AG09309 (cell line): ENCODE data around the gene PLPPR2.

ENCODE experiments used
- DNase-seq: peaks from one replicate; pipeline ENCODE4 v3.0.0-alpha.2; 2010; ENCODE audit warnings: low read depth
- H3K4me3 ChIP-seq: 2 replicates; pipeline ENCODE4 v1.5.1; 2011; ENCODE audit warnings: mild to moderate bottlenecking, low read depth, low read length, moderate library complexity; ENCODE audit not compliant: control insufficient read depth
- TF ChIP-seq, protein P1 (sequence below): IDR thresholded peaks from 2 replicates; pipeline ENCODE4 v1.5.1; 2011; ENCODE audit warnings: mild to moderate bottlenecking, low read depth, low read length, inconsistent platforms; ENCODE audit not compliant: insufficient read depth, control insufficient read depth; ENCODE audit errors: missing control alignments

The PLPPR2 gene

DNA sequence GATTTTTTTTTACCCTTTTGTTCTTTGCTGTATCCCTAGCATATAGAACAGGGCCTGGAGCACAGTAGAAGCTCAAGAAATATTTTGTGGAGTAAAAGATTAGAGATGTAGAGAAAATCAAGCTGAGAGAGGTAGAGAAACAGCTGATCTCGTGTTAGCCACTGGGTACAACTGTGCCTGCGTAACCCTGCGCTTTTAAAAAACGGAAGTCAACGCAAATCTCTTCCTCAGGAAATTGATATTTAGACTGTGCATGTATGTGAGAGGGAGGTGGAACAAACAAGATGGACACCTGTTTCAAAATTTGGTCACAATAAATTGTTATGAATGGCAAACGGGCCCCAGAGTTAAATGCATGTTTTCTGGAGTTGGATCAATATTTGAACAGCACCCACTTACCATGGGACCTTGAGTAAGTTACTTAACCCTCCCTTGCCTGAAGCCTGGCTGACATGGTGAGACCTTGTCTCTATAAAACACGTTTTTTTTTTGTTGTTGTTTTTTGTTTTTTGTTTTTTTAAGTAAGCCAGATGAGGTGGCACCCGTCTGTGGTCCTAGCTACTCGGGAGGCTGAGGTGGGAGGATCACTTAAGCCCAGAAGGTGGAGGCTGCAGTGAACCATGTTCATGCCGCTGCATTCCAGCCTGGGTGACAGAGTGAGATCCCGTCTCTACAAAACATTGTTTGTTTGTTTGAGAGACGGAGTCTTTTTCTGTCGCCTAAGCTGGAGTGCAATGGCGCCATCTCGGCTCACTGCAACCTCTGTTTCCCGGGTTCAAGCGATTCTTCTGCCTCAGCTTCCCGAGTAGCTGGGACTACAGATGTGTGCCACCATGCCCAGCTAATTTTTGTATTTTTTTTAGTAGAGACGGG lies 32.2 kb downstream of the PLPPR2 start:
- TF ChIP-seq, protein P1, sequence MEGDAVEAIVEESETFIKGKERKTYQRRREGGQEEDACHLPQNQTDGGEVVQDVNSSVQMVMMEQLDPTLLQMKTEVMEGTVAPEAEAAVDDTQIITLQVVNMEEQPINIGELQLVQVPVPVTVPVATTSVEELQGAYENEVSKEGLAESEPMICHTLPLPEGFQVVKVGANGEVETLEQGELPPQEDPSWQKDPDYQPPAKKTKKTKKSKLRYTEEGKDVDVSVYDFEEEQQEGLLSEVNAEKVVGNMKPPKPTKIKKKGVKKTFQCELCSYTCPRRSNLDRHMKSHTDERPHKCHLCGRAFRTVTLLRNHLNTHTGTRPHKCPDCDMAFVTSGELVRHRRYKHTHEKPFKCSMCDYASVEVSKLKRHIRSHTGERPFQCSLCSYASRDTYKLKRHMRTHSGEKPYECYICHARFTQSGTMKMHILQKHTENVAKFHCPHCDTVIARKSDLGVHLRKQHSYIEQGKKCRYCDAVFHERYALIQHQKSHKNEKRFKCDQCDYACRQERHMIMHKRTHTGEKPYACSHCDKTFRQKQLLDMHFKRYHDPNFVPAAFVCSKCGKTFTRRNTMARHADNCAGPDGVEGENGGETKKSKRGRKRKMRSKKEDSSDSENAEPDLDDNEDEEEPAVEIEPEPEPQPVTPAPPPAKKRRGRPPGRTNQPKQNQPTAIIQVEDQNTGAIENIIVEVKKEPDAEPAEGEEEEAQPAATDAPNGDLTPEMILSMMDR = no peak
- DNase-seq = no peak
- H3K4me3 ChIP-seq = no peak overlapping the region

DNA sequence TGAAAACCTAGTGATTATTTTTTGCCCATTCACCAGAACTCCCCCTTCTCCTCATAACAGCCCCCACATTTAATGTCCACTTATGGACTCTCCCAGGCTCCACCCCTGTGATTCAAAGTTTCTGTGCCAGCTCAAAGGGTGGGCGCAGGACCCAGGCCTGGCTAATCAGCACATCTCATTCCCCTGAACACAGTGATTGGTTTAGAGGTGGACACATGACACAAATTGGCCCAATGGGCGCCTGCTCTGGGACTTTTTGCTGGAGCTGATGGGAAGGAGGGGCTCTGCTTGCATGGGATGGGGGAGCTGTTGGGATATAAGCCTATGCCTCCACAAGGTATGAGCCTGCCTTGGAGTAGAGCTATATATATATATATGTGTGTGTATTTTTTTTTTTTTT lies 35.1 kb downstream of the PLPPR2 start:
- TF ChIP-seq, protein P1 = no peak
- no peak overlapping the region for H3K4me3 ChIP-seq
- no peak for DNase-seq

DNA sequence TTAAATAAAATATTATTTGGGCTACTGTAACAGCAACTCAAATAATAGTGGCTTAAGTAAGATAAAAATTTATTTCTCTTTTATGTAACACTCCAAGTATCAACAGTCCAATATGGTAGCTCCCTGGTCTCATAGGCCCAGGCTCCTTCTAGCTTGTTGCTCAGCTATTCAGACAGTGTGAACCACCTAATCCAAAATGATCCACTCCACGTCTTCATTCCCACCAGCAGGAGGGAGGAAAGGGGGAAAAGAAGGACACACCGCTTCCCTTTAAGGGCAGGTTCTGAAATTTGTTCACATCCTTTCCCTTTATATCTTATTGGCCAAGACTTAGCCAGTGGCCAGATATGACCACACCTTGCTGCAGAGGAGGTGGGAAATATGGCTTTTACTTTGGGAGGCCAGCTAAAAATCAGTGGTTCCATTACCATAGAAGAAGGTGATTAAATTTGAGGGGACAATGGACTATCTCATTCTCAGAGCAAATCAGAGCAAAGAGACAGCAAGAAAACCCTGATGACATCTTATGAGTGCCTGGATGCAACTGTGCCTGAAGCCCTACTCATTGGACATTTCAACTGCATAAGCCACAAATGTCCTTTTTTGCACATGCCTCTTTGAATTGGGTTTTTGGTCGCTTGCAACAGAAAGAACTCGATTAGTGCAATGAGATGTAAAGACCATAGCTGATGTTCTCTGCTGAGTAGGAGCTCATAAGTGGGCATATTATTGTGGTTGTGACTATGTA lies 35.9 kb downstream of the PLPPR2 start:
- TF ChIP-seq, protein P1 = no peak
- H3K4me3 ChIP-seq = no peak overlapping the region
- no peak for DNase-seq

DNA sequence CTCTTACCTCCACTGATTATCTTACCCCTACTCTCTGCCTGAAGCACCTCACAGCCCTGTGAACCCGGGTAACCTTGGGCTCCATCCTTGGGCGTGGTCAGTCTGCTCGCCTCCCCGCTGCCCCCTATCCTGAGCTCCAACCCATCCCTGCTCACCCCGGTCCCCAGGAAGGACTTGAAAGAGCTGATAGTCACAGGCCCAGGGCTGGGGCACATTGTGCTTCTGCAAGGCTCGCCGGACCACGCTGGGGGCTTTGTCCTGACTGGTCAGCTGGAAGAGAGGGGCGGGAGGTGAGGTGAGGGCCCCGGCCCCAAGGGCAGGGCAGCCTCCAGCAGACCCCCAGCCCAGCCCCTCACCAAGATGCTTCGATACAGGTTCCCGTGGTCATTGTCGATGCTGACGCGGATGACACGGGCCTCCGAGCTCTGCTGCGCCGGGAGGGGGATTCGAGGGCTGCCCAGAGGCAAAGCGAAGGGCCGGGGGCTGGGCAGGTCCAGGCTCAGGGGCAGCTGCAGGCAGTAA lies 41.9 kb downstream of the PLPPR2 start:
- TF ChIP-seq, protein P1 = no peak
- no peak for DNase-seq
- H3K4me3 ChIP-seq = no peak overlapping the region

DNA sequence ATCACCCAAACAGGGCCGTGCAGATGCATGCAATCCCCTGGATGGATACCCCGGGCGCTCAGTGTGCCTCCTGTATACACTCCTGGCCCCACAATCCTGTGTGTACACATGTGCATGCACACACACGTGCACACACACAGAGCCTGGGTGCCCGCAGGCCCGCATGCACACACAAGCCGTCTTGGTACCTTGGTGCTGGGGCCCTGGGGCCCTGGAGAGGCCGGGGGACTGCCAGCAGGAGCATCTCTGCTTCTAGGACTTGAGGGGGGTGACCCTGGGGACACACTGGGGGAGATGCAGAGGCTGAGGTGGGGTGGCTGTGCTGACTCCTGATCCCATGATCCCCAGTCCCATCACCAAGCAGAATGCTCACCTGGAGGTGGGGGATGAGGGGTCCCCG lies 44.4 kb downstream of the PLPPR2 start:
- H3K4me3 ChIP-seq = no peak overlapping the region
- no peak for DNase-seq
- TF ChIP-seq, protein P1 = no peak

DNA sequence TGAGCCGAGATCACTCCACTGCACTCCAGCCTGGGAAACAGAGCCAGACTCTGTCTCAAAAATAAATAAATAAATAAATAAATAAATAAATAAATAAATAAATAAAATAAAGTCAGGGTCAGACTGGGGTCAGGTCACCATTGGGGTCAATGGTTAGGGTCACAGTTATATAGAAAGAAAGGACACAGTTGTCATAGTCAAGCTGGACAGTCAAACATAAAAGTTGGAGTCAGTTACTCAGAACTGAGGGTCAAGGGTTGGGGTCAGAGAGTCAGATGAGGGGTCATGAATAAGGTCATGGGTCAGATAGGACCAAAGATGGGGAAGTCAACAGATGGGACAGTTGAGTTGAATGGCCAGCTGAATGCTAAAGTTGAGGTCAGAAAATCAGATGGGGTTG lies 45.6 kb downstream of the PLPPR2 start:
- no peak overlapping the region for H3K4me3 ChIP-seq
- TF ChIP-seq, protein P1 = no peak
- no peak for DNase-seq
